Measurements from ENCODE around the gene MTMR3. TPM values are rescaled to one million over a fixed set of nuclear protein-coding genes. Genes with fewer than 3 reads are reported as not detected.

MTMR3 gene
- total RNA-seq, 1 experiment from 2014 or later: 27.3 TPM

- H3K36me3 ChIP-seq (ENCODE audit: control insufficient read depth, insufficient read depth, low read length): peaks cover 2% of the 10 kb centered on the region
- H3K9me3 ChIP-seq: no peaks in the 10 kb centered on the region
- no peak for DNase-seq
- H3K4me3 Mint-ChIP-seq (ENCODE audit: unreplicated experiment): no peak overlapping the region
- no TSS peak for BruUV-seq (replicated peaks)
- ChIA-PET CTCF (no interaction called here), POLR2A (no interaction called here)
- H3K36me3 Mint-ChIP-seq (ENCODE audit: insufficient read depth, unreplicated experiment): peaks cover 19% of the 10 kb centered on the region
- intact Hi-C loops (cut with micrococcal nuclease; ENCODE audit: unreplicated experiment): loop anchor here (5.0 to 10.0 kb wide), 2 partner anchors 79 to 304 kb away; no protein-coding TSS in a partner anchor
- H3K4me3 ChIP-seq (ENCODE audit: low read depth, low read length): no peak overlapping the region
- H3K9me3 Mint-ChIP-seq (ENCODE audit: unreplicated experiment): no peaks in the 10 kb centered on the region
- TF ChIP-seq CTCF (IDR thresholded peaks at IDR 0.05; ENCODE audit: insufficient read depth in 1 of 2, low read depth in 1 of 2, low read length in 1 of 2, severe bottlenecking in 1 of 2, unreplicated experiment in 1 of 2): no peak
- H3K27me3 ChIP-seq (replicated peaks; ENCODE audit: control insufficient read depth, insufficient read depth, low read length): no peaks in the 10 kb centered on the region
- H3K27ac Mint-ChIP-seq (ENCODE audit: unreplicated experiment): no peak overlapping the region
- H3K4me1 Mint-ChIP-seq (ENCODE audit: low read depth, unreplicated experiment): no peaks in the 10 kb centered on the region
- H3K4me1 ChIP-seq: peaks cover 10% of the 10 kb centered on the region; the same call in 1 of the 2 replicates
- no peaks in the 10 kb centered on the region for H3K27me3 Mint-ChIP-seq (ENCODE audit: insufficient read depth, unreplicated experiment)
Observed at GRCh38 chr22:30008401-30008800, 125.4 kb downstream of the MTMR3 start.

GRCh38 chr22:30009478-30009877 is 126.5 kb downstream of the MTMR3 start:
- Mint-ChIP-seq H3K9me3 (ENCODE audit: unreplicated experiment) (no peaks in the 10 kb centered on the region), H3K4me3 (ENCODE audit: unreplicated experiment) (no peak overlapping the region), H3K27me3 (ENCODE audit: insufficient read depth, unreplicated experiment) (no peaks in the 10 kb centered on the region), H3K4me1 (ENCODE audit: low read depth, unreplicated experiment) (no peaks in the 10 kb centered on the region), H3K27ac (ENCODE audit: unreplicated experiment) (no peak overlapping the region), H3K36me3 (ENCODE audit: insufficient read depth, unreplicated experiment) (peaks cover 22% of the 10 kb centered on the region)
- Histone ChIP-seq H3K9me3 (no peaks in the 10 kb centered on the region), H3K27me3 (replicated peaks; ENCODE audit: control insufficient read depth, insufficient read depth, low read length) (no peaks in the 10 kb centered on the region), H3K36me3 (ENCODE audit: control insufficient read depth, insufficient read depth, low read length) (peaks cover 2% of the 10 kb centered on the region), H3K4me1 (peaks cover 10% of the 10 kb centered on the region; the same call in 1 of the 2 replicates), H3K4me3 (ENCODE audit: low read depth, low read length) (no peak overlapping the region)
- ChIA-PET POLR2A (no interaction called here), CTCF (no interaction called here)
- intact Hi-C loops (cut with micrococcal nuclease; ENCODE audit: unreplicated experiment): loop anchor here (5.0 to 10.0 kb wide), 2 partner anchors 78 to 305 kb away; no protein-coding TSS in a partner anchor
- DNase-seq: no peak
- no TSS peak for BruUV-seq (replicated peaks)
- no peak for TF ChIP-seq CTCF (IDR thresholded peaks at IDR 0.05; ENCODE audit: insufficient read depth in 1 of 2, low read depth in 1 of 2, low read length in 1 of 2, severe bottlenecking in 1 of 2, unreplicated experiment in 1 of 2)

- no peaks in the 10 kb centered on the region for H3K27me3 Mint-ChIP-seq (ENCODE audit: insufficient read depth, unreplicated experiment)
- POLR2A ChIA-PET: no interaction called here
Observed at GRCh38 chr22:30010789-30011405, 127.9 kb downstream of the MTMR3 start.

More at GRCh38 chr22:30010789-30011405, 127.9 kb downstream of the MTMR3 start:
- no peak overlapping the region for H3K4me3 Mint-ChIP-seq (ENCODE audit: unreplicated experiment)
- H3K27ac Mint-ChIP-seq (ENCODE audit: unreplicated experiment): no peak overlapping the region
- intact Hi-C loops (cut with micrococcal nuclease; ENCODE audit: unreplicated experiment): no loop called here
- Histone ChIP-seq H3K27me3 (replicated peaks; ENCODE audit: control insufficient read depth, insufficient read depth, low read length) (no peaks in the 10 kb centered on the region), H3K4me3 (ENCODE audit: low read depth, low read length) (no peak overlapping the region), H3K4me1 (peaks cover 10% of the 10 kb centered on the region; the same call in 1 of the 2 replicates), H3K9me3 (no peaks in the 10 kb centered on the region), H3K36me3 (ENCODE audit: control insufficient read depth, insufficient read depth, low read length) (peaks cover 2% of the 10 kb centered on the region)
- BruUV-seq (replicated peaks): no TSS peak
- no peak for DNase-seq
- H3K4me1 Mint-ChIP-seq (ENCODE audit: low read depth, unreplicated experiment): no peaks in the 10 kb centered on the region
- H3K9me3 Mint-ChIP-seq (ENCODE audit: unreplicated experiment): no peaks in the 10 kb centered on the region
- TF ChIP-seq CTCF (IDR thresholded peaks at IDR 0.05; ENCODE audit: insufficient read depth in 1 of 2, low read depth in 1 of 2, low read length in 1 of 2, severe bottlenecking in 1 of 2, unreplicated experiment in 1 of 2): no peak
- peaks cover 33% of the 10 kb centered on the region for H3K36me3 Mint-ChIP-seq (ENCODE audit: insufficient read depth, unreplicated experiment)
- CTCF ChIA-PET: no interaction called here

All from Caco-2 (cell line).